ENCODE results near the gene B4GALNT2.

DNA sequence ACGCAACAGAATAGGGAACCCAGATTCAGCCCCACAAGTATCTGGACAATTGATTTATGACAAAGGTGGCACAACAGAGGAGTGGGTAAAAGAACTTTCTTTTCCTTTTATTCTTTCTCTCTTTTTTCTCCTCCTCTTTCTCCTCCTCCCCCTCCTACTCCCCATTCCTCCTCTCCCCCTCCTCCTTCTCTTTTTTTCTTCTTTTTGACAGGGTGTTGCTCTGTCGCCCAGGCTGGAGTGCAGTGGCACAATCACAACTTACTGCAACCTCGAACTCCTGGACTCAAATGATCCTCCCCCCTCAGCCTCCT lies 61.7 kb downstream of the B4GALNT2 start:
- no peak for TF ChIP-seq EP300 (IDR thresholded peaks at IDR 0.05; ENCODE audit: borderline replicate concordance)
- TF ChIP-seq CEBPB (IDR thresholded peaks at IDR 0.05), result no peak
- TF ChIP-seq, protein P1, sequence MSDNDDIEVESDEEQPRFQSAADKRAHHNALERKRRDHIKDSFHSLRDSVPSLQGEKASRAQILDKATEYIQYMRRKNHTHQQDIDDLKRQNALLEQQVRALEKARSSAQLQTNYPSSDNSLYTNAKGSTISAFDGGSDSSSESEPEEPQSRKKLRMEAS (IDR thresholded peaks at IDR 0.05), result no peak
- no peak for TF ChIP-seq TAF1 (IDR thresholded peaks at IDR 0.05; ENCODE audit: low read depth)
- TF ChIP-seq NFIC (IDR thresholded peaks at IDR 0.05), result no peak
- TF ChIP-seq, protein P2, sequence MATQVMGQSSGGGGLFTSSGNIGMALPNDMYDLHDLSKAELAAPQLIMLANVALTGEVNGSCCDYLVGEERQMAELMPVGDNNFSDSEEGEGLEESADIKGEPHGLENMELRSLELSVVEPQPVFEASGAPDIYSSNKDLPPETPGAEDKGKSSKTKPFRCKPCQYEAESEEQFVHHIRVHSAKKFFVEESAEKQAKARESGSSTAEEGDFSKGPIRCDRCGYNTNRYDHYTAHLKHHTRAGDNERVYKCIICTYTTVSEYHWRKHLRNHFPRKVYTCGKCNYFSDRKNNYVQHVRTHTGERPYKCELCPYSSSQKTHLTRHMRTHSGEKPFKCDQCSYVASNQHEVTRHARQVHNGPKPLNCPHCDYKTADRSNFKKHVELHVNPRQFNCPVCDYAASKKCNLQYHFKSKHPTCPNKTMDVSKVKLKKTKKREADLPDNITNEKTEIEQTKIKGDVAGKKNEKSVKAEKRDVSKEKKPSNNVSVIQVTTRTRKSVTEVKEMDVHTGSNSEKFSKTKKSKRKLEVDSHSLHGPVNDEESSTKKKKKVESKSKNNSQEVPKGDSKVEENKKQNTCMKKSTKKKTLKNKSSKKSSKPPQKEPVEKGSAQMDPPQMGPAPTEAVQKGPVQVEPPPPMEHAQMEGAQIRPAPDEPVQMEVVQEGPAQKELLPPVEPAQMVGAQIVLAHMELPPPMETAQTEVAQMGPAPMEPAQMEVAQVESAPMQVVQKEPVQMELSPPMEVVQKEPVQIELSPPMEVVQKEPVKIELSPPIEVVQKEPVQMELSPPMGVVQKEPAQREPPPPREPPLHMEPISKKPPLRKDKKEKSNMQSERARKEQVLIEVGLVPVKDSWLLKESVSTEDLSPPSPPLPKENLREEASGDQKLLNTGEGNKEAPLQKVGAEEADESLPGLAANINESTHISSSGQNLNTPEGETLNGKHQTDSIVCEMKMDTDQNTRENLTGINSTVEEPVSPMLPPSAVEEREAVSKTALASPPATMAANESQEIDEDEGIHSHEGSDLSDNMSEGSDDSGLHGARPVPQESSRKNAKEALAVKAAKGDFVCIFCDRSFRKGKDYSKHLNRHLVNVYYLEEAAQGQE (IDR thresholded peaks at IDR 0.05; ENCODE audit: low read depth), result no peak
- TF ChIP-seq YY1 (IDR thresholded peaks at IDR 0.05; ENCODE audit: low read depth), result no peak
- TF ChIP-seq CREB1 (IDR thresholded peaks at IDR 0.05; ENCODE audit: low read depth), result no peak
- TF ChIP-seq TEAD4 (IDR thresholded peaks at IDR 0.05), result no peak
- TF ChIP-seq ZBTB7A (IDR thresholded peaks at IDR 0.05; ENCODE audit: low read depth), result no peak

Data from Ishikawa (cell line).